ENCODE results near the gene TMEM140.
"Not testable (repeated sequence)": the region's sequence is repeated elsewhere in the genome, so short reads cannot be mapped to it uniquely, and the experiment has no call there.

Gene TMEM140

GRCh38 chr7:135197343-135197742 lies 49.5 kb downstream of the TMEM140 start:
- no peak for DNase-seq

GRCh38 chr7:135197906-135198655 lies 50.2 kb downstream of the TMEM140 start:
- DNase-seq = no peak

GRCh38 chr7:135199439-135199838 lies 51.6 kb downstream of the TMEM140 start:
- no peak for DNase-seq

- DNase-seq = no peak
Measured at GRCh38 chr7:135200821-135201331, 53.0 kb downstream of the TMEM140 start.

- DNase-seq = no peak
Measured at GRCh38 chr7:135201350-135201749, 53.5 kb downstream of the TMEM140 start.

DNA sequence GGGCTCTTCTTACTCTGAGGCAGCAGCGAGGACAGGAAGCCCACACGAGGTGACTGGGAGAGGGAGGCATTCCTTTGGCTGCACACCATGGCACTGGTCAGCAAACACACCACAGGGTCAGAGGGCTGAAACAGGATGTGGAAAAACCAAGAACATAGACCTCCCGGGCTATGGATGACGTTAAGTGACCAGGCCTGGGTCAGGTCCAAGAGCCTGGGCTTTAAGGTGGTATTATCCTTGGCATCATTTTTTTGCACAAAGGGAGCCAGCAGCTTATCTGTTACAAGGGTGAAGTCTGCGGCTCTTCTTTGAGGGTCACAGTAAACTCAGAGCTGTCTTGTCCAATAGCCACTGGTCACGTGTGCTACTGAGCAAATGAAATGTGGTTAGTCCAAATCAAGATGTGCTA lies 56.5 kb downstream of the TMEM140 start:
- DNase-seq = no peak

- DNase-seq = no peak
Measured at GRCh38 chr7:135204876-135205275, 57.0 kb downstream of the TMEM140 start.

GRCh38 chr7:135205850-135206249 lies 58.0 kb downstream of the TMEM140 start:
- DNase-seq = no peak

GRCh38 chr7:135206941-135207391 lies 59.1 kb downstream of the TMEM140 start:
- no peak for DNase-seq

GRCh38 chr7:135207406-135208101 lies 59.7 kb downstream of the TMEM140 start:
- DNase-seq = no peak

DNA sequence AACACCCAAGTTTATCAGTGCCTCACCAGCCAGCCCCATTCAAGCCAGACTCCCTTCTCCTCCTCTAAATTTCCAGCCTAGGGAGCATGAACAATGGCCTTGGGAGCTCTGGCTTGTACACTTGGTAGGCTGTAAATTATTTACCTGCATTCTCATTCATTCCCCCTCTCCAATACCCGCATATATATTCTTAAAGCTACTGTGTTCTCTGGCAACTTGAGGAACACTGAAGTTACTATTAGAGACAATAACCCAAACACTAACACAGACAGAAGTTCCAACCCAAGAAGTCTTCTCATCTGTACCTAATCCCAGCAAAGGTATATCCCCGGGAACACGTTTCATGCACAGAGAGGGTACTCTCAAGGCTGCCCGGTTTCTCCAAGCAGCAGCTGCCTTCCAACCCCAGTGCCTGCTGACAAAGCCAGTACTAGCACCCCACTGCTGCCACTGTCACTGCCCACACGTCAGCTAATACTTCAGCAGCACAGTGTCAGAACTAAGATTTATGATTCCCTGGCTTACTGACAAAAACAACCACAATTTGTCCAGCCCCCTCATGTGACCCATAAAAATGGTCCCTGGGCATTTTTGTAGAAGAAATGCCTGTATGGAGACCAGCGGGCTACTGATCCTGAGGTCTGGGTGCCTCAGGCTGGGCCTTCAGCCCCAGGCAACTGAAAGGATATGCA lies 60.4 kb downstream of the TMEM140 start:
- no peak for DNase-seq

GRCh38 chr7:135209225-135209834 lies 61.5 kb downstream of the TMEM140 start:
- DNase-seq = no peak

GRCh38 chr7:135210888-135211178 lies 63.0 kb downstream of the TMEM140 start:
- DNase-seq = no peak

- DNase-seq = peak; percentile 99
Measured at GRCh38 chr7:135211179-135211945, 63.5 kb downstream of the TMEM140 start, which contains the start of gene WDR91. Gene WDR91, minus strand, starts transcription at chr7:135211526. Its CDS starts 24 bp downstream, at chr7:135211502.

- DNase-seq = not testable (repeated sequence)
Measured at GRCh38 chr7:135211946-135212685, 64.2 kb downstream of the TMEM140 start.

GRCh38 chr7:135213831-135214230 lies 66.0 kb downstream of the TMEM140 start:
- DNase-seq = no peak

- no peak for DNase-seq
Measured at GRCh38 chr7:135215180-135215579, 67.3 kb downstream of the TMEM140 start.

DNA sequence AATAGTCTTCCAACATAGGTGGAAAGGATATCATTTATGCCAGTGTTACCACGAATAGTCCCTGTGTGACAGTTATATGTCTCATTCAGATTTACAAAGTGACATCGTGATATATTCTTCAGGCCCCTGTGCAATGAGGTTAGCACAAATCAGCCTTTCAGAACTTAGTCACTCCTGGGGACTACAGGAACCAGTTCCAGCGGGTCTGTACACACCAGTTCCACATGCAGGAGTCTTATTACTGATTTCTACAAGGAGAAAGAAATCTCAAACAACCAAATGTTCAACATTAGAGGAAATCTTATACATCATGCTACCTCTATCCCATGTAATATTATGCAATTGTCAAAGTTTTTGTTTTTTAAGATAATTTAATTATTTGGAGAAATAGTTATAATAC lies 67.8 kb downstream of the TMEM140 start:
- DNase-seq = no peak

Data from activated T-cell treated with anti-CD3 and anti-CD28 coated beads, Interleukin-2, amount 50 U/mL, for 1 hour (primary cell).